Testis (tissue), 2 donors: ENCODE measurements around the gene SREBF2.

ENCODE experiments used
- POLR2A ChIP-seq: fragments of 450-650 bp; IDR thresholded peaks from one replicate; pipeline ENCODE4 v1.6.1; 2017; ENCODE audit warnings: antibody characterized with exemption, mild to moderate bottlenecking, moderate library complexity
- TF ChIP-seq, protein P1 (sequence below), 3 experiments: fragments of 450-650 bp in 2 of 3; fragments of 200-600 bp in 1 of 3; sonication (generic) in 1 of 3; IDR thresholded peaks; one replicate each; pipeline ENCODE4 v1.5.1; 2016 to 2019; ENCODE audit warnings: antibody characterized with exemption in 3 of 3, mild to moderate bottlenecking in 2 of 3, moderate library complexity in 1 of 3

- TF ChIP-seq, protein P1, sequence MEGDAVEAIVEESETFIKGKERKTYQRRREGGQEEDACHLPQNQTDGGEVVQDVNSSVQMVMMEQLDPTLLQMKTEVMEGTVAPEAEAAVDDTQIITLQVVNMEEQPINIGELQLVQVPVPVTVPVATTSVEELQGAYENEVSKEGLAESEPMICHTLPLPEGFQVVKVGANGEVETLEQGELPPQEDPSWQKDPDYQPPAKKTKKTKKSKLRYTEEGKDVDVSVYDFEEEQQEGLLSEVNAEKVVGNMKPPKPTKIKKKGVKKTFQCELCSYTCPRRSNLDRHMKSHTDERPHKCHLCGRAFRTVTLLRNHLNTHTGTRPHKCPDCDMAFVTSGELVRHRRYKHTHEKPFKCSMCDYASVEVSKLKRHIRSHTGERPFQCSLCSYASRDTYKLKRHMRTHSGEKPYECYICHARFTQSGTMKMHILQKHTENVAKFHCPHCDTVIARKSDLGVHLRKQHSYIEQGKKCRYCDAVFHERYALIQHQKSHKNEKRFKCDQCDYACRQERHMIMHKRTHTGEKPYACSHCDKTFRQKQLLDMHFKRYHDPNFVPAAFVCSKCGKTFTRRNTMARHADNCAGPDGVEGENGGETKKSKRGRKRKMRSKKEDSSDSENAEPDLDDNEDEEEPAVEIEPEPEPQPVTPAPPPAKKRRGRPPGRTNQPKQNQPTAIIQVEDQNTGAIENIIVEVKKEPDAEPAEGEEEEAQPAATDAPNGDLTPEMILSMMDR (IDR thresholded peaks at IDR 0.05) = no peak
- no peak for TF ChIP-seq POLR2A
Measured at GRCh38 chr22:41787331-41787730, 45.6 kb upstream of the SREBF2 start.
